Activated CD4-positive, alpha-beta T cell treated with anti-CD3 and anti-CD28 coated beads, Interleukin-2, amount 50 U/mL, for 4 hours (primary cell): Measurements from ENCODE around the gene CAMKK1.
"Not testable (repeated sequence)": the region's sequence is repeated elsewhere in the genome, so short reads cannot be mapped to it uniquely, and the experiment has no call there.

Experiments
- DNase-seq, 2 experiments: peaks; one replicate each; pipeline ENCODE4 v3.0.0-alpha.2; 2020

Gene CAMKK1

DNA sequence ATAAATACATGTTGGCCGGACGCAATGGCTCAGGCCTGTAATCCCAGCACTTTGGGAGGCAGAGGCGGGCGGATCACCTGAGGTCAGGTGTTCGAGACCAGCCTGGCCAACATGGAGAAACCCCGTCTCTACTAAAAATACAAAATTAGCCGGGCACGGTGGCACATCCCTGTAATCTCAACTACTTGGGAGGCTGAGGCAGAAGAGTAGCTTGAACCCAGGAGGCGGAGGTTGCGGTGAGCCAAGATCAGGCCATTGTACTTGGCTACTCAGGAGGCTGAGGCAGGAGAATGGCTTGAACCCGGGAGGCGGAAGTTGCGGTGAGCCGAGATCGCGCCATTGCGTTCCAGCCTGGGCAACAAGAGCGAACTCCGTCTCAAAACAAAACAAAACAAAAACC is 48.3 kb downstream of the CAMKK1 start:
- not testable (repeated sequence) for DNase-seq

DNA sequence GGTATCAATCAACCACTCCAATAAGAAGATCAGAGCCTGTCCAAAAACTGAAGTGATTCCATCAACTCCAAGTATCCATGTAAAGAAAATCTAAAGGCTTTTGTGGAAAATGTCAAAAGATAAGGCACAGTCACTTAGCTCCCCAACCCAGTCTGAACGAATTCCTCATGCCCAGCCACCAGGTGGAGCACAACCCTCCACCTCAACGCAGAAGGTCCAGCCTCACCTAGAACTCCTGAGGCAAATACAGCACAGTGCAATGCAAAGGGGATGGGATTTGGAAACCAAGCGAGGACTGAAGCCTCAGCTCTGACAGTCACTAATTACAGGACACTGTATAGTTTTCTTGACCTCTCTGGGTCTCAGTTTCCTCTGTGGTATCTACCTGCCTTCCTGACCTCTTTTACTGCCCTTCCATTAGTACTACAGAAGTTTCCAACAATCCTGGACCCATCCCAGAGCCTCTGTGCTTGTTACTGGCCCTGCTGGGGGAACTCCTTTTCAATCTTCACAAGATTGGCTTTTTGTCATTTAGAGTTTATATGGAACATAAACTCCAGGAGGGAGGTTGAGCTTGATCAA is 48.8 kb downstream of the CAMKK1 start:
- peak; percentile 43 for DNase-seq

DNA sequence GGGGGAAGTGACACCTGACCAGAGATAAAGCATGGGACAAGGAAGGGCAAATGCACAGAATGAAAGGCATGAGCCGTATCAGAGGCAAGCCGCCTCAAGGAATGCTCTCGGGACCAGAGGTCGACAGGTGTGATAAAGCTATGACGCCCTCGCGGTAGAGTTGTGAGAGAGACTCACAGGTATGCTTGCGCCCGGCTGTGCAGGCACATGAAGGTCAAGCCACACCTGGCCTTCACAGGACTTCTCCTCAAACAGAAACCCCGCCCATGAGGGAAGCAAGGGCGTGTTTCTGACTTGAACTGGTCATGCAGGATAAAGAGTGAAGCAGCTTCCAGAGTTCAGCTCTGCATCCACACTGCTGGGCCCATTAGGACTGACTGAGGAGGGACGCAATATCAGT is 54.6 kb downstream of the CAMKK1 start:
- no peak for DNase-seq

DNA sequence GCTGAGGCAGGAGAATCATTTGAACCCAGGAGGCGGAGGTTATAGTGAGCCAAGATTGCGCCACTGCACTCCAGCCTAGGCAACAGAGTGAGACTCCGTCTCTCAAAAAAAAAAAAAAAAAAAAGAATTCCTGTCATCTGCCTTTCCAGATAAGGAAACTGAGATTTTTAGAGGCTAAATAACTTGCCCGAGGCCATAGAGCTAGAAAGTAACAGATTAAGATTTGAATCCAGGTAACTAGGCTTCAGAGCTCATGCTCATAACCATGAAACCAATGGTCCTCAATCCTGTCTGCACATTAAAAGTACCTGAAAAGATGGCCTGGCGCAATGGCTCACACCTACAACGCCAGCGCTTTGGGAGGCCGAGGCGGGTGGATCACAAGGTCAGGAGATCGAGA is 56.3 kb downstream of the CAMKK1 start:
- no peak for DNase-seq

DNA sequence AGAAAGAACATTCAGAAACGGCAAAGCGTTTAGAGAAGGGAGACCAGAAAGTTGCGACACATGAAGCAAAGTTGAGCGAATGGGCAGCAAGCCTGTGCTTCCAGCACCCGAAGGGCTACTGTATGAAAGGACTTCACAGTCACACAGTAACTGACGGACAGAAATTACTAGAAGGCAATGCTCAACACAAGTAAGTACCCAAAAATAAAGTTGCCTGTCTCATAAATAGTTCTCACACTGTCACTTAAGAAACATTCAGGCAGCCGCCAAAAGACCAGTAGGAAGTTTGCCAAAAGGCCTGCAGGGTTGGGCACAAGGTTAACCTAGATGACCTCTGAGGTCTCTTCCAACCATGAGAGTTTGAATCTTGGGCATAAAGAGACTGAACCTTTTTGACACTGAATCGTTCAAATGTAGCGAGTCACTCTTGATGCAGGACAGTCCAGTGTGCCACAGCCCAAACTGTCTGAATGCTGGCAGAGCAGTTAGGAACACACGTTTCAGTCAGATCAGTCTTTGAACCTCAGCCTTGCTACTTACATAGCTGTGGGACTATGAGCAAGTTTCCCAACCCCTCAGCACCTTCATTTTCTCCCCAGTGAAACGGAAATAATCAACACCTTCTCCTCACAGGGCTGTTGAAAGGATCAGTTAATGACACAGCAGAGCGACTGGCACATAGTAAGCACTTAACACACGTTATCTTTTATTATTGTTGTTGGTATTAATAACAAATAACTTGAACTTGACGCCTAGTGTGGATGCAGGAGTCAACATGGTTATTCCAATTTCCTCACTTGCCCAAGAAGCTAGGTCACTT is 57.2 kb downstream of the CAMKK1 start:
- no peak for DNase-seq

DNA sequence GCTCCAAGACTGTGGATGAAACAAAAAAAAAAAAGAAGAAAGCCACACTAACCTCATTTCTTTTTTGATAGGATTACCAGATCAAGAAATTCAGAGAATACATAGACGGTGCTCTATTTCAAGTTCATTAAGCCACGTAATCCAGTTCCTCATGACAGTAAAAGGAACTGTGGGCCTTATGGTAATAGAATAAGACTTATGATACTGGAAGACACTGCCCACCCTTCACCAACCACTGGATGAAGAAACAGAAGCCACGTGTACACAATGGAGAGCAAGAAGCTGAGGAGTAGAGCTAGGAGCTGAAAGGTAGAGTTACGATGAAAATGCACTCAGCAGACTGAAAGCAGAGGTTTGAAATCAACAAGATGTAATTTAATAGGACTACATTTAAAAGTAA is 58.0 kb downstream of the CAMKK1 start:
- no peak for DNase-seq

DNA sequence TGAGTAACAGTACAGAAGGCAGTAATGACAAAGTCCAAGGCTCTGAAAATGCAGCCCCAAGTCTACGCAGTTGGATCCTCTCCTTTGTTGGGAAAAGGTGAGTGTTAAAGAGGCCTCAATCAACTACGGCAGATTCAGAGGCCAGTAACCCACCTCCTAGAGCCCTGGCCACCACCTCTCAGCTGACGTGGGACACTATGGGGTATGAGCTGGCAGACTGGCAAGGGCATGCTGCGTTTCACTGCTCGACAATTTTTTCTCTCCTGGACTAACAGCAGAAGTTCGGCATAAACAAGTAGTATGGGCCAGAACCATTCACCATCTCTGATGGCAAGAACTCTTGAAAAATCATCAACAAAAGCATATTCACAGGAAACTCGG is 64.0 kb downstream of the CAMKK1 start:
- no peak for DNase-seq

DNA sequence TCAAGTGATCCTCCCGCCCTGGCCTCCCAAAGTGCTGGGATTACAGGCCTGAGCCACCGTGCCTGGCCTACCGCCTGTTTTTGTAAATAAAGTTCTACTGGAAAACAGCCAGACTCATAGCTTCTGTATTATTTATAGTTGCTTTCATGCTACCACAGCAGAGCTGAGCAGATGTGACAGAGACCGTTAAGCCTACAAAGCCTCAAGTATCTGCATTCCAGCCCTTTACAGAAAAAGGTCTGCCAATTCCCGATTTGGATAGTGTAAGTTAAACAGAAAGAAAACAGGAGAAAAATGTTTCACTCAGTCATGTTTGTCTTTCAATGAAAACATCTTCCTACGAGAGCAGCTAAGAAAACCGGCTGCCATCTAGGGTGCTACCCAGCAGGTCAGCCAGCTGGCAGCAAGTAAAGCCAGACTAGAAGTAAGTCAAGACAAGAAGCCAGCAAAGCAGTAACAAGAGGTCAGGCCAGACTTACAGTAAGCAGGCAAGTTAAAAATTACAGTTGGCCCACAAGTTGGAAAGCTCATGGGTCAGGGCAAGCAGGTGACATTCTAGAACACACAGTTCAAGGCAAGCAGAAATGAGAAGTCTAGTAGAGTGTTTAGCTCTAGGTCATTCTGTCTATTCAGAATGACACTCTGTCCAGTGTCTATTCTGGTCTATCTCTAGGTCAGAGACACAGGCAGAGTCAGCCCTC is 64.6 kb downstream of the CAMKK1 start:
- DNase-seq: no peak

DNA sequence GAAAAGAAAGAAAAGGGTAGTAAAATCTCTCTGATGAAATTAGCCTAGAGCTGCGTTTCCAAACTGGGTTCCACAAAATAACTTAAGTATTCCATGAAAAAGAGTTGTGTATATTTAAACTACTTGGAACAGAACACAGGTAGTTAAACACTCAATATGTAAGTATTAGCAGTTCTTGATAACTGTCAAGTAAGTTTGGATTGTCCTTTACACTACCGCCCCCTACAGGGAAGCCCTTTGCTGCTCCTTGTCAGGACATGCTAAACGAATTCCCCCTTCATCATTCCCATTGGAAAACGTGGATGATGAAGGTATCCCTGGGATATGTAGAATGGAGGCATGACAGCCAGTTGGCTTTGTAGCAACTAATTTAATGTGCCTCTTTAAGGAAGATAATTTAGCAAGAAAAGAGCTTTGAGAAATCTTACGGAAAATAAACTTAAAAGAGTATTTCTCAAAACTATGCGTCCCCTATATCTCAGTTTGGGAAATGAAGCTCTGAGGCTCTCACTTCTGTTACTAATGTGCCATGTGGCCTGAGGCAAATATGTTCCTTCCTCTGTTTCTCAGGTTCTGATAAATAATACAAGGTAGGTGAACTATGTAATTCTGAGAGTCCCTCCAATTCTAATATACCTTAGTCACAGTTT is 65.6 kb downstream of the CAMKK1 start:
- DNase-seq: peak; percentile 65 to 66

DNA sequence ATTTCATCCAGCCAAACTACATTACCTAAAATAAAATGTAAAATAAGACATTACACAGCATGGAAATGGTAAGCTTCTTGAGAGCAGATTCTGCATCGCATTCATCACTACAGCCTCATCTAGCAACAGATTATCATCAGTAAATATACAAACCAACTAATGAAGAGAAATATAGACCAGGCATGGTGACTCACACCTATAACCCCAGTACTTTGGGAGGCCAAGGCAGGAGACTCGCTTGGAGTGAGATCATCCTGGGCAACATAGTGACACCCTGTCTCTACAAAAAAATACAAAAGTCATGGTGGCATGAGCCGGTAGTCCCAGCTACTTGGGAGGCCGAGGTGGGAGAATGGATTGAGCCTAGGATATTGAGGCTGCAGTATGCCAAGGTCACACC is 66.7 kb downstream of the CAMKK1 start:
- no peak for DNase-seq

DNA sequence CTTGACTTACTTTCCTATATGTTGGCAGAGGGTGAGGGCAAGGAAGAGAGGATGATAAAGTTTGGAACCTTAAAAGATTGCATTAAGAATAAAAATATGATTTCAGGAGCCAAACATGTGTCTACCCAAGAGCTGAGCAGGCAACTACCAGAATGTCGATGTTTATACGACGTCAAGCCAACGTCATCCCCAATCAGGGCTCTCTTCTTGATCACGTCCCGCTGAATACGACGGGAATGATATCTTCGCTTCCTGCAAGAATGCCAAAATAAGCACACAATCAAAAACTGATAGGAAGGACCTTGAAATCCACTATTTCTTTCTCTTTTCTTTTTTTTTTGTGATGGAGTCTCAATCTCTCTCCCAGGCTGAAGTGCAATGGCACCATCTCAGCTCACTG is 71.8 kb downstream of the CAMKK1 start:
- no peak for DNase-seq

DNA sequence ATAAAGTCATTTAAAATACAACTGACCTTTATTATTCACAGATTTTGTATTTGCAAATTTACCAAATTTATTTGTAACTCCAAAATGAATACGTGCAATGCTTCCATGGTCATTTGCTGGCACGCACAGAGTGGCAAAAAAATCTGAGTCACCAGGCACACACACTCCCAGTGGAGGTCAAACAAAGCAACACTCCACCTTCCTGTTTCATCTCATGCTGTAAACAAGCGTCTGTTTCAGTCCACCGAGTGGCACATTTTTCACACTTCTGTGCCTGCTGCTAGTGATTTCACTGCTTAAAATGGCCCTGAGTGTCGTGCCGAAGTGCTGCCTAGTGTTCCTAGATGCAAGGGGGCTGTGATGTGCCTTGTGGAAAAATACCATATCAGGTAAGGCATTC is 74.1 kb downstream of the CAMKK1 start:
- no peak for DNase-seq

DNA sequence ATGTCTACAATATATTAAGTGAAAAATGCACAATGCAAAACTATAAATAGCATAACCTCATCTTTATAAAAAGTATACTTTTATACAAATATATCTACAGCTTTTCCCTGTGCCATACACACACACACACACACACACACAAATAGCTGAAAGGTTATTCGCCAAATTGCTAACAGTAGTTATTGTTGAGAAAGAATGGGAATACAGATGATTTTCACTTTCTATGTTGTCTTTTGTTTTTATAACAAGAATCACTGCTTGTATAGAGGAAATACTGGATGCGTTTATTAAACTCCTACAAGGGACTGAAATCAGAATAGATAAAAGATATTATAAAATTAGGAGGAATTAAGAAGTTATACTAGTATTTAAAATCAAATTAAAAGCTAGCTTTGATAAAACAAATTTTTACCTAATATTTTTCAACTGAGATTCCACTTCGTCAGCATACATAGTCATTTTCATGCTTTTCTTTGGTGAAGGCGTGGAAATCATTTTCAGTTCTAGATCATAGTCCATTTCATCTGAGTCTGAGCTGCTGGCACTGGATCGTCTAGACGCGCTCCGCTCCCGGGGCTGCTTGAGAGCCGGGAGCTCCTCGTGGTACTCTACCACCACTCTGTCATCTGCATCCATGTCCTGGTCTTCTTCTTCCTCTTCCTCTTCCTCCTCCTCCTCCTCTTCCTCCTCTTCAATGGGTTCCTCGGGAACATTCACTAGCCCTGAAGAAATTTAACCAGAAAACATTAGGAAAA is 74.8 kb downstream of the CAMKK1 start:
- no peak for DNase-seq

DNA sequence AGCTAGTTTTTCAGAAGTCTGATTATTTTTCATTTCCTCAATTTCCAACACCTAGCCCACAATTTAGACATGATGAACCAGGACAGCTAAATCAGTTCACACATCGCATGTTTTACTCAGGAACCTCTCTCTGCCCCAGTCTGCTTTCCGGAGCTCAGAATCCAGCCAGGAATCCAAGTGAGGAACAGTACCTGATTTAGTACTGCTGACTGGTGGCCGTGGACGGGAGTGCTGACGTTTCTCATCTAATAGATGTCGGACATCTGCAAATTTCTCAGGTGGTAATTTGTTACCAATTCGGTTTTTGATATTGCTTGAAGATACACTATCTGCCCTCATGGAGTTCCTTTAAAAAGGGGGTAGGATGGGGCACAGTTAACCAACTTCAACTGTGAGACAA is 76.9 kb downstream of the CAMKK1 start:
- DNase-seq: no peak

DNA sequence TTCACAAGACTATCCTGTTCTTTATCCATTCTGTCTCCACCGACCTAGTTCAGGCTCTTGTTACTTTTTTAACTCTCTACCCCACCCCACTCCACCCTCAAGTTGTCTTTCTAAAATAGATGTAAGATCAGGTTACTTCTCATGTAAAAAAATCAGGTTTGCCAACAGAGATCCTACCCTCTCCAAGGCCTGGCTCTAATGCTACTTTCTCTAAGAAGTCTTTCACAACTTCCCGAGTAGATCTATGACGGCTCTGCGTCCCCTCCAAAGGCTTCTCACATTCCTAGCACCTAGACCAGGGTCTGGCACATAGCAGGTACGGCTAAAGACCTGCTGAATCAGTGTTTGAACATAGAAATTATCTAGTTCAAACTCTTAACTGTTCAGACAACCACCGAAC is 77.7 kb downstream of the CAMKK1 start:
- DNase-seq: no peak

DNA sequence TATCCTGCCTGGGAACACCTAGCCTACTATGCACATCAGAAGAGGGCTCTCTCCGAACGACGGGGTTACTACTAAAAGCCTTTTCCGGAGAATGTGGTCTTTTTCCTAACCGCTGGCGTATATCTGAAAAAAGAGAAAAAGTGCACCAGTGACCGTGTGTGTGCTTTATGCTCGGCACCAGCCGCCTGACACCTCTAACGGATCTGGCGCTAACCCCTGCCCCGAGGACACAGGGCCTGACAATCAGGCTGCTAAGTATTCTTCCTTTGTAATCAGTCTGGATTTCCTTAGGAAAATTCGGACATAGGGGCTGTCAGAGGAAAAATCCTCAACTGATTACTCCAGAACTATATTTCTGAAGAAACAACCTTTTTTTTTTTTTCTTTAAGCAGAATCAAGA is 78.5 kb downstream of the CAMKK1 start:
- no peak for DNase-seq

DNA sequence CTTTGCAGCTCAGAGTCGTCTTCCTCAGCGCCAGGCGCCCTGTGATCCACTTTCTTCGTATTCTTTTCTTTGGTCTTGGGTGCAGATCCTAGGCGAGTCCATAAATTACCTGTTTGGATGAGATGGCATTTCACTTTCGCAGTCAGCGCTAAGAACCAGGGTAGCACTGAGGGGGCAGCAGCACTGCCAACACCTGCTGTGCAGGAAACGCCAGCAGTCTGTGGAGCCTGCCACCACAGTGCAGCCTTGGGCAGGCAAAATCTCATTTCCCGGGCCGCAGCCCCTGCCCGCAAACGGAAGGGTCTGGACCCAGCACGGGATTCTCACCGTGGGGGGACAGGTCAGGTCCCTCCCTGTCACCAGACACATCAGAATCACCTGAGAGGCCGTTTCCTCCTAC is 79.7 kb downstream of the CAMKK1 start:
- DNase-seq: no peak

DNA sequence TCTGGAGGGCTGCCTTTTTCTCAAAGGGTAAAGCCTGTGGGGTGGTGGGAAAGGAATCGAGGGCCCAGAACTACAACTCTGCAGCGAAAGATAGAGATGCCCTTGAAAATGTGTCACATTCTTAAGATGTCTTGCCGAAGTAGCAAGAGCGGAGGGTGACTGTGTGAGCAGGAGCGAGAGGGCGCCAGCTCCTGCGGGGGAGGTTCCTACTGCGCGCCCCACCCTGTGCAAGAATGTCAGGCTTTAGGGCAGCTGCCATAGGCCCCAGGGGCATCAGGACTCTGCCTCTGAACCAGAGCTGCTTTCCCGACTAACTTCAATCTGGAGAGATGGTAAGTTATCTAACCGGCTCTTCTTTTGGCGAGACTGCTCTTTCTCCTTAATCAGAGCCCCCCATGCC is 80.1 kb downstream of the CAMKK1 start:
- no peak for DNase-seq

DNA sequence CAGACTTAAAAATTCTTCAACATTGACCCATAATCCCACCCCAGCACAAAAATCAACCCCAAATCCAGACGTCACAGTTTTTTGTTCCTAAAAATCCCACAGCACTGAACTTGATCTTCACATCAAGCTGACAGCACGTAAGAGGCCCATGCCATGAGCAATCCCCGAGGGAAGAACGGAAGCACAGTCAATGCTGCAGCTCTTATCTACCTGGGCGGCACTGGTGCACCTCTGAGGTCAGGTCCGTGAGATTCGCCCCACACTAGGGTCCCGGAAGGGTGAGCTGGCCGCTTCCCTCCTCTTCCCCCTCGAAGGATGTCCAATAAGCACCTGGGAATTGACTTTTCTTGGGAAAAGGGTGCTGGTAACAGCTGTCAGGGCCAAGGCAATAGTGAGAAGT is 80.6 kb downstream of the CAMKK1 start:
- DNase-seq: no peak
